GDM1 (cell line): ENCODE measurements around the gene GFI1B.
"Not testable (repeated sequence)": the region's sequence is repeated elsewhere in the genome, so short reads cannot be mapped to it uniquely, and the experiment has no call there.

Source experiments
- DNase-seq: peaks from one replicate; lab custom pipeline; 2025; lab: John Stamatoyannopoulos, UW

The GFI1B gene

DNA sequence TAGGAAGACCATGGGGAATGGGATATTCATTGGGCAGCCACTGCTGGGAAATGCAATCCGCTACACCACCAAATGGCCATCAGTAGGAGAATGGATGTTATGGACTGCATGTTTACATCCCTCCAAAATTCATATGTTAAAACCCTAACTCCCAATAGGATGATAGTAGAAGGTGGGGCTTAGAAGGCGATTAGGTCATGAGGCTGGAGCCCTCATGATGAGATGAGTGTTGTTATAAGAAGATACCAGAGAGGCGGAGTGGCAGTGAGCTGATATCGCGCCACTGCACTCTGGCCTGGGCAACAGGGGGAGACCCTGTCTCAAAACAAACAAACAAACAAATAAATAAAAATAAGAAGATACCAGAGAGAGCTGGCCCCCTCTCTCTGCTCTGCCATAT lies 36.2 kb downstream of the GFI1B start:
- DNase-seq: no peak

DNA sequence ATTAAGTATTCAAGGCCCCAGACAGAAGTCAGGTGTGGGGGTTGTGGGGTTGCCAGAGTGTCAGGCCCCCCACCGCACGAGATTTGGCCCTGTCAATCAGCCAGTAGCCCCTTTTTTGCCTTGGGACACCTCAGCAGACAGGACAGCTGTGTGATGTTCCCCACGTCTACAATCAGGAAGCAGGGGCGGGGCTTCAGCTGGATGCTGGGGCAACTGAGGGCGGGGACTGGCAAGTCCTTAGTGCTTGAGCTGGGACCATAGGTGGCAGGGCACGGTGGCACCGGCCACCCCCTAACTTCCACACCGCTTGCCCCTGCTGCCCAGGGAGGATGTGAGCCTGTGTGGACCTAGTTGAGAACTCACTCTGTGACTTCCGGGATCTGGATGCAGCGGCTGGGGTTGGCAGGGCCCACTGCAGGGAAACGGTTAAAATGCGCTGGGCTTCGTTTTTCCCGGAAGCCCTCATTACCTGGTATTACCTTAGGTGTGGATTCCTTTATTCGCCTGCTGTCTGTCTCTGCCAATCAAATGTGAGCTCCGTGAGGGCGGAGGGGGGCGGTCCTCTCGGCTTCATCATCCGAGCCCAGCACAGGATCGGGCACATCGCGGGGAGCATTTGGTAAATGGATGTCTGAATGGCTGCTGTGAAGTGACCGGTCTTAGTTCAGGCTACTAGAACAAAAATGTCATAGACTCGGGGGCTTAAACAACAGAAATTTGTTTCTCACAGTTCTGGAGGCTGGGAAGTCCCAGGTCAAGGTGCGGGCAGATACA lies 44.8 kb downstream of the GFI1B start:
- peak; percentile 21 for DNase-seq

DNA sequence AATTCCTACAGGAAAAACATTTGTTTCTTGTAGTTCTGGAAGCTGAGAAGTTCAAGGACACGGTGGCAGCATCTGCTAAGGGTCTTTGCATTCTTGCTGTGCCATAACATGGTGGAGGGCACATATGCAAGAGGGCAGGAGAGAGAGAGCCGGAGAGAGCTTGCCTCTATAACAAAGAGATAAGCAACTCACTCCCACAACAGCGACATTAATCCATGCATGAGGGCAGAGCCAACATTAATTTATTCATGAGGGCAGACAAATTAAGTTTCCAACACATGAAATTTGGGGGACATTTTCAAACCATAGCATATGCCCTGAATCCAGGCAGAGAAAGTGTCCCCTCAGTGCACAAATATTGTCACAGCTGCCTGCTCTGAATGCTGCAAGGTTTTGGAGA lies 47.9 kb downstream of the GFI1B start:
- DNase-seq: no peak

DNA sequence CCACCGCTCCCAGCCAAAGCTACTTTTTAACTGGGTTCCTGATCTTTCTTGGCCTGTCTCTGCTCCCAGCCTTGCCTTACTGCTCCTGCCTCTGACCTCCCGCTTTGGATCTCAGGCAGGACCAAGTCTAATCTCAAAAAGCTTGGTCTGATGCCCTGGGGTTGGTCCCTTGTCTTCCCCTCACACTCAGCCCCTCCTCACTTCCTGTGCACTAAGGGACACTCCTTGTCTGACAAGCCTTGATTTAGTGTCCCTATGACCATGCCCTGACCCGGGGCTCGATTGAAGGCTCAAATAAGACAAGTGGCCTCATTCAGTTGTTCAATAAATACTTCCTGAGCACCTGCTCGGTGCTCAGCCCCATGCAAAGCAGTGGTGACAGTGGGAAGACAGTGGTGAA lies 48.6 kb downstream of the GFI1B start:
- DNase-seq: no peak

DNA sequence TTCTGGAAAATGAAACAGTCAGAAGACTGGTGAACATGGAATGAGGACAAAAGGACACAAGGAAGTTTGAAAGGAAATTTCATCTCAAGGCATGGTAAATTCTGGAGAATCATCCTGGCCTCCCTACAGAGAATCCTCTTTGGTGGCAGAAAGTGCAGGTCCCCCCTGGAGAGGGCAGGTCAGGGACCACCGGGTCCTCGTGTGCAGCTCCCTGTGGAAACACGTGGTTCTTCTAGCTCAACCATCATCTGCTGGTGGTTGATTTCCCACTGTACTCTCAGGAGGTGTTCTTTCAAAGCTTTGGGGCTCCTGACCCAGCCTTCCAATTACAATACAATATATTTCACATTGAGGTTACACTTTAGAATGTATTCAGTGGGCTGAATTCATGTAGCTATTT lies 49.7 kb downstream of the GFI1B start:
- no peak for DNase-seq

DNA sequence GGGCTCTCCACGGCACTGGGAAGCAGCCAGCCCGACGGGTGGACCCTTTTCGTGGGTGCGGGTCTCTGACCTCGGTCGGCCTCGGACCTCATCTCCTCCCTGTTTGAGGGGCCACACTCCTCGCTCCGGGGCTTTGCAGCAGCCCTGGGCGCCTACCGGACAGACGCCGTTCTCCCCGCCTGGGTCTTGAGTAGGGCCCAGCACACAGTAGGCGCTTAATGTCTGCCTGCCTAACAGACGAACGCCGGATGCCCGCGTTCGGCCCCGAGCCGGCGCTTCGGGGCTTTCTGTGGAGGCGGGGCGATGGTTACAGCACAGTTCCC lies 51.5 kb downstream of the GFI1B start:
- no peak for DNase-seq

DNA sequence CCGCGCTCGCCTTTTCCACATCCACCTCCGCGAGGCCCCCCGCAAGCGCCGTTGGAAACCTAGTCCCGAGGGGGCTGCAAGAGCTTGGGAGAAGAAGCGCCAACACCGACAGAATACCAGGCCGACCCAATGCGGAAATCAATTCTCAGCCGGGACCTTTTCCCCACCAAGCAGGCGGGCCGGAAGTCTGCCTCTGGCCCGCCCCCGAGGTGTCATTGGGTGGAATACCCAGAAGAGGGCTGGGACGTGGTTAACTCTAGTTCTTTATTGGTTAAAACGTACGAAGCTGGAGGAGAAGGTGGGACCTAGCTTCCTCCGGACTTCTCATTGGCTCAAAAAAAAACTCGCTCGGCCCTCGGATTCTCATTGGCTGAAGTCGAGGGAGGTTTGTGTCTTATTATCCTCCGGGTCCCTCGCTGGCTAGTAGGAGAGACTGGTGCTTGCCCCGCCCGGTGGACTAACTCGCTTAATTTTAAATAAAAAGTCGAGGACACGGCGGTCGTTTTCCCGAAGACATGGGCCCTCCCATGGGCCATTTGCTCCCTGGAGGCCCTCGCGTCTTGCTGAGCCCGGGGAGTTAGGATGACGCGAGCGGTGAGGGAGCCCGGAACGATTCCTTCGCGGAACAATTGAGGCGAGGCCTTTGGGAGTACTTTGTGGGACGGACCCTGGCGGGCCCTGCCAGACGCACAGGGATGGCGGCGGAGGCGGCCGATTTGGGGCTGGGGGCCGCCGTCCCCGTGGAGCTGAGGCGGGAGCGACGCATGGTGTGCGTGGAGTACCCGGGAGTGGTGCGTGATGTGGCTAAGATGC lies 52.0 kb downstream of the GFI1B start, which contains the start of gene GTF3C5:
Gene GTF3C5, plus strand, starts transcription at position 681 of the 813 bp plus-strand sequence. Its CDS starts 15 bp downstream, at position 696.
- DNase-seq: peak; percentile 96

DNA sequence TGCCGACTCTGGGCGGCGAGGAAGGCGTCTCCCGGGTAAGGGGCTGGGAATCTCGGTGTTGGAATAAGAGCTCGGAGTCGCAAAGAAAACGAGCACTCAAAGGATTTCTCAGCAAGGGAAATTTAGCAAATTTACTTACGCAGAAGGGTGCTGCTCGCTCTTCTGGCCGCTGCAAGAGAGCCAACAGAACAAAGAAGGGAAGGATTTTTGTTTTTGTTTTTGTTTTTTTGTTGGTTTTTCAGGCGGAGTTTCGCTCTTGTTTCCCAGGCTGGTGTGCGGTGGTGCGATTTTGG lies 52.6 kb downstream of the GFI1B start:
- no peak for DNase-seq

DNA sequence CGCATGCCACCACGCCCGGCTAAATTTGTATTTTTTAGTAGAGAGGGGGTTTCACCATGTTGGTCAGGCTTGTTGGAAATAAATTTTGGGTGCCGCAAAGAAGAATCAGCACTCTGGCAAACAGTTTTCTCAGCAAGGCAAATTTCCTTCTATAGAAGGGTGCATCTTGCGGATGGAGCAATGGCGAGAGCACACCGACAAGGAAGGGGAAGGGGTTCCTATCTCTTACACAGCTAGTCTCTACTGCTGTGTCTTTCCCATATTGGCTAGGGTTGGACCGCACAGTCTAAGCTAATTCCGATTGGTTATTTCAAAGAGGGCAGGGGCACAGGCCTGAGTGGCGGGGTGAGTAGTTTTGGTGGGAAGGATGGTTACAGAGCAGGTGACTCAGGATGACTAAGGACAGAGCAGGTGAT lies 53.0 kb downstream of the GFI1B start:
- DNase-seq: peak; percentile 50

DNA sequence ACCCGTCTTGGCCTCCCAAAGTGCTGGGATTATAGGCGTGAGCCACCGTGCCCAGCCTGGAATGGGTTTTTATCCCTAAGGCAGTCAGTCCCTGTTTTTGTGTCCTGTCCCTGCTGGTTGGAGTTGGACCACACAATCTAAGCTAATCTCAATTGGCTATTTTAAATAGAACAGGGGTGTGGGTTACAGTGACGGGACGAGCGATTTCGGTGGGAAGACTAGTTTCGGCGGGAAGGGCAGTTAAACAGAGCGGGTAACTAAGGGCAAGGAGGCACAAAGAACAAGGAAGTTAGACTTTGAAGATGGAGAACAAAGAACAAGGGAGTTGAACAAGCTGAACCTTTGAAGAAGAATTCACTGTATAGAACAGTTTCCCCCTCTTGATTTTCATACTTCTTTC lies 53.7 kb downstream of the GFI1B start:
- peak; percentile 32 for DNase-seq

DNA sequence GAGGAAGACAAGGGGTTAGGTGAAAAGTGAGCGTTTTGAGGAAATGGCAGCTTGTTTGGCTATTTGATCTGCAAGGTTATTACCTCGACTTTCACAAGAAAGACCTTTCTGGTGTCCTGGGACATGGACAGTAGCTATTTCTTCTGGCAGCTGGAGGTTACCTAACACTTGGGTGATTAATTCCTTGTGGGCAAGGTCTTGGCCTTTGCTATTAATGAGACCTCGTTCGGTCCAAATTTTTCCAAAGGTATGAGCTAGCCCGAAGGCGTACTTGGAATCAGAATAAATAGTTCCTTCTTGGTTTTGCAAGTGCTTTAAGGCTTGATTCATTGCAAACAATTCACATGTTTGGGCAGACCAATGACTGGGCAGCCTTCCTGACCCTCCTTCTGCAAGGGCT lies 57.2 kb downstream of the GFI1B start:
- DNase-seq: peak; percentile 24

DNA sequence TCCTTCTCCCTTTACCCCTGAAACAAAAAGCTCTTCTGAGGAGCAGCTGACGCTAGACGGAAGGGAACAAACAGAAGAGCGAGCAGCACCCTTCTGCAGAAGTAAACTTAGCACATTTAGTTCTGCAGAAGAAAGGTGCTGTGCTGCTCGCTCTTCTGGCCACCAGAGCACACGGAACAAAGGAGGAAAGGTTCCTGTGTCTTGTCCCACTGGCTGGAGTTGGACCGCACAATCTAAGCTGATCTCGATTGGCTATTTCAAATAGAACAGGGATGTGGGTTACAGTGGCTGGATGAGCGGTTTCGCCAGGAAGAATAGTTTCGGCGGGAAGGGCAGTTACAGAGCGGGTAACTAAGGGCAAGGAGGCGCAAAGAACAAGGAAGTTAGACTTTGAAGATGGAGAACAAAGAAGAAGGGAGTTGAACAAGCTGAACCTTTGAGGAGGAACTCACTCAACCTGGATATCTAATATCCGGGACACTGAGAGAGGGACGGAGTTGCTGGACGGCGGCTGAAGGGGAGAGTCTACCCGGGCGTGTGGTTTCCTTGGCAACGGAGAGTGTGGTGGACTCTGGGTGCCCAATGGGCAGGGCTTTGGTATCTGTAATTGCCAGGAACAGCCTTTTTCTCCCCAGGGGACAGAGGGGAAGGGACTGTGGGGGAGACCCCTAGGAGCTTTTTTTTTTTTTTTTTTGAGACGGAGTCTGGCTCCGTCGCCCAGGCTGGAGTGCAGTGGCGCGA lies 59.5 kb downstream of the GFI1B start:
- DNase-seq: peak; percentile 83

DNA sequence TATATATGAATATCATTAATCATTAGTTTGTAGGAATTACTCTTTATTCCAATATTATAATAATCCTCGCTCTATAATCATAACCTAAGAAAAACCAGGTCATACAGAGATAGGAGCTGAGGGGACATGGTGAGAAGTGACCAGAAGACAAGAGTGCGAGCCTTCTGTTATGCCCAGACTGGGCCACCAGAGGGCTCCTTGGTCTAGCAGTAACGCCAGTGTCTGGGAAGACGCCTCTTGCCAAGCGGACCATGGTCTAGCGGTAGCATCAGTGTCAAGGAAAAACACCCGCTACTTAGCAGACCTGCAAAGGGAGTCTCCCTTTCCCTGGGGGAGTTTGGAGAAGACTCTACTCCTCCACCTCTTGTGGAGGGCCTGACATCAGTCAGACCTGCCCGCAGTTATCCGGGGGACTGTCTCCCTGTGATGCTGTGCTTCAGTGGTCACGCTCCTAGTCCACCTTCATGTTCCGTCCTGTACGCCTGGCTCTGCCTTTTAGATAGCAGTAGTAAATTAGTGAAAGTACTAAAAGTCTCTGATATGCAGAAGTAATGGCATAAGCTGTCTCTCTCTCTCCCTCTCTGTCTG lies 62.5 kb downstream of the GFI1B start:
- not testable (repeated sequence) for DNase-seq
